Astrocyte (in vitro differentiated cells and primary cell): ENCODE data around the gene PARD3B. TPM values are rescaled to one million over a fixed set of nuclear protein-coding genes. Genes with fewer than 3 reads are reported as not detected.

ENCODE experiments used
- DNase-seq: peaks from one replicate; pipeline ENCODE4 v3.0.0-alpha.2; 2010; ENCODE audit warnings: low read depth
- FAIRE-seq: peaks from 2 replicates; lab custom pipeline; 2011; peaks lifted over from hg19 to GRCh38; lab: Jason Lieb, UNC
- H2AFZ ChIP-seq: 2 replicates; pipeline ENCODE4 v1.6.0; 2012; ENCODE audit warnings: low read depth, low read length, inconsistent platforms
- H3K27ac ChIP-seq: 2 replicates; pipeline ENCODE4 v1.5.1; 2011; ENCODE audit warnings: low read depth, low read length, inconsistent platforms
- H3K27me3 ChIP-seq: 2 replicates; pipeline ENCODE4 v1.6.0; 2011; ENCODE audit warnings: low read length, inconsistent platforms; ENCODE audit not compliant: insufficient read depth
- H3K36me3 ChIP-seq: 2 replicates; pipeline ENCODE4 v1.5.1; 2011; ENCODE audit warnings: low read length, inconsistent platforms; ENCODE audit not compliant: insufficient read depth
- H3K4me1 ChIP-seq: 2 replicates; pipeline ENCODE4 v1.5.1; 2011; ENCODE audit warnings: low read length, inconsistent platforms; ENCODE audit not compliant: insufficient read depth
- H3K4me2 ChIP-seq: 2 replicates; pipeline ENCODE4 v1.6.0; 2012; ENCODE audit warnings: low read length, inconsistent platforms
- H3K4me3 ChIP-seq: 2 replicates; pipeline ENCODE4 v1.5.1; 2011; ENCODE audit warnings: low read depth, mild to moderate bottlenecking, low read length, inconsistent platforms; ENCODE audit not compliant: insufficient read depth
- H3K79me2 ChIP-seq: 2 replicates; pipeline ENCODE4 v1.6.0; 2012; ENCODE audit warnings: mild to moderate bottlenecking, low read length, inconsistent platforms; ENCODE audit not compliant: insufficient read depth
- H3K9ac ChIP-seq: 2 replicates; pipeline ENCODE4 v1.6.0; 2012; ENCODE audit warnings: mild to moderate bottlenecking, low read length, inconsistent platforms
- H3K9me3 ChIP-seq: 2 replicates; pipeline ENCODE4 v1.5.1; 2012; ENCODE audit warnings: low read depth, mild to moderate bottlenecking, low read length, inconsistent platforms; ENCODE audit not compliant: insufficient read depth
- H4K20me1 ChIP-seq: 2 replicates; pipeline ENCODE4 v1.6.0; 2012; ENCODE audit warnings: low read length, inconsistent platforms; ENCODE audit not compliant: insufficient read depth
- H3K27ac Mint-ChIP-seq: one replicate; pipeline ENCODE4 v1.8.0; 2021; ENCODE audit warnings: mild to moderate bottlenecking, mixed read lengths; ENCODE audit not compliant: unreplicated experiment
- H3K27me3 Mint-ChIP-seq: one replicate; pipeline ENCODE4 v1.8.0; 2021; ENCODE audit warnings: low read depth, mixed read lengths; ENCODE audit not compliant: unreplicated experiment
- H3K36me3 Mint-ChIP-seq: one replicate; pipeline ENCODE4 v1.8.0; 2021; ENCODE audit warnings: low read depth, mixed read lengths; ENCODE audit not compliant: unreplicated experiment
- H3K4me1 Mint-ChIP-seq: one replicate; pipeline ENCODE4 v1.8.0; 2021; ENCODE audit warnings: low read depth, mixed read lengths; ENCODE audit not compliant: unreplicated experiment
- H3K4me3 Mint-ChIP-seq: one replicate; pipeline ENCODE4 v1.8.0; 2021; ENCODE audit warnings: mild to moderate bottlenecking, moderate library complexity, mixed read lengths; ENCODE audit not compliant: unreplicated experiment
- H3K9me3 Mint-ChIP-seq: one replicate; pipeline ENCODE4 v1.8.0; 2021; ENCODE audit warnings: mild to moderate bottlenecking, mixed read lengths; ENCODE audit not compliant: unreplicated experiment
- EZH2 ChIP-seq: IDR thresholded peaks from 2 replicates; pipeline ENCODE4 v1.6.1; 2012; ENCODE audit warnings: mild to moderate bottlenecking, low read length, inconsistent platforms; ENCODE audit not compliant: insufficient read depth
- total RNA-seq: library from RNA; stranded (reverse); gene quantifications from 2 replicates; pipeline ENCODE4 v1.2.1, GENCODE V29; 2021
- TF ChIP-seq, protein P1 (sequence below): IDR thresholded peaks from 2 replicates; pipeline ENCODE4 v1.5.1; 2011; ENCODE audit warnings: low read depth, mild to moderate bottlenecking, inconsistent platforms, low read length, moderate library complexity; ENCODE audit not compliant: insufficient read depth

Gene PARD3B
- total RNA-seq, 1 donor from 2014 or later = 6.5 TPM

DNA sequence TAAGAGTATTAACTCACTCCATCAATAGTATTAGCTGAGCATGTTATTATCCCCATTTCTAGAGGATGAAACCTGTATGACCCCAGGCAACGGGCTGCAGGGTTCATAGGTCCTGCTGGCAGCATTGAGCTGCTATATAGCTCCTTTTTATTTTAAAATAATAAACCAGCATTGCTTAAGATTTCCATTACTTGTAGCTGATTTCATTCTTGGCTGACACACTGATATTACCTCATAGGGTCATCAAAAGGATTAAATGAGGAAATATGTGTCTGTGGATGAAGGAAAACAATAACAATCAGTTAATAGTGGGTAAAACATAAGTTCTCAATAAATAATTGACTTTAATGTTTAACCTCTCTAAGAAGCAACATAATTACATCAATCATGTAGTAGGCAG, 1088.7 kb downstream of the PARD3B start:
- H3K4me2 ChIP-seq = no peak overlapping the region
- H3K79me2 ChIP-seq = no peaks in the 10 kb centered on the region
- H3K36me3 ChIP-seq = no peaks in the 10 kb centered on the region
- H3K27me3 ChIP-seq = no peaks in the 10 kb centered on the region
- H3K4me3 Mint-ChIP-seq = no peak overlapping the region
- no peaks in the 10 kb centered on the region for H3K9me3 ChIP-seq
- no peaks in the 10 kb centered on the region for H3K27me3 Mint-ChIP-seq
- no peak overlapping the region for H3K9ac ChIP-seq
- H3K9me3 Mint-ChIP-seq = peaks cover 2% of the 10 kb centered on the region
- H3K36me3 Mint-ChIP-seq = peaks cover 2% of the 10 kb centered on the region
- H3K4me3 ChIP-seq = no peak overlapping the region
- no peak for FAIRE-seq
- H3K27ac ChIP-seq = no peak overlapping the region
- no peaks in the 10 kb centered on the region for H3K4me1 ChIP-seq
- DNase-seq = no peak
- H4K20me1 ChIP-seq = no peaks in the 10 kb centered on the region
- no peak overlapping the region for H3K27ac Mint-ChIP-seq
- TF ChIP-seq, protein P1, sequence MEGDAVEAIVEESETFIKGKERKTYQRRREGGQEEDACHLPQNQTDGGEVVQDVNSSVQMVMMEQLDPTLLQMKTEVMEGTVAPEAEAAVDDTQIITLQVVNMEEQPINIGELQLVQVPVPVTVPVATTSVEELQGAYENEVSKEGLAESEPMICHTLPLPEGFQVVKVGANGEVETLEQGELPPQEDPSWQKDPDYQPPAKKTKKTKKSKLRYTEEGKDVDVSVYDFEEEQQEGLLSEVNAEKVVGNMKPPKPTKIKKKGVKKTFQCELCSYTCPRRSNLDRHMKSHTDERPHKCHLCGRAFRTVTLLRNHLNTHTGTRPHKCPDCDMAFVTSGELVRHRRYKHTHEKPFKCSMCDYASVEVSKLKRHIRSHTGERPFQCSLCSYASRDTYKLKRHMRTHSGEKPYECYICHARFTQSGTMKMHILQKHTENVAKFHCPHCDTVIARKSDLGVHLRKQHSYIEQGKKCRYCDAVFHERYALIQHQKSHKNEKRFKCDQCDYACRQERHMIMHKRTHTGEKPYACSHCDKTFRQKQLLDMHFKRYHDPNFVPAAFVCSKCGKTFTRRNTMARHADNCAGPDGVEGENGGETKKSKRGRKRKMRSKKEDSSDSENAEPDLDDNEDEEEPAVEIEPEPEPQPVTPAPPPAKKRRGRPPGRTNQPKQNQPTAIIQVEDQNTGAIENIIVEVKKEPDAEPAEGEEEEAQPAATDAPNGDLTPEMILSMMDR = no peak
- no peak for TF ChIP-seq EZH2
- no peaks in the 10 kb centered on the region for H3K4me1 Mint-ChIP-seq
- no peak overlapping the region for H2AFZ ChIP-seq

DNA sequence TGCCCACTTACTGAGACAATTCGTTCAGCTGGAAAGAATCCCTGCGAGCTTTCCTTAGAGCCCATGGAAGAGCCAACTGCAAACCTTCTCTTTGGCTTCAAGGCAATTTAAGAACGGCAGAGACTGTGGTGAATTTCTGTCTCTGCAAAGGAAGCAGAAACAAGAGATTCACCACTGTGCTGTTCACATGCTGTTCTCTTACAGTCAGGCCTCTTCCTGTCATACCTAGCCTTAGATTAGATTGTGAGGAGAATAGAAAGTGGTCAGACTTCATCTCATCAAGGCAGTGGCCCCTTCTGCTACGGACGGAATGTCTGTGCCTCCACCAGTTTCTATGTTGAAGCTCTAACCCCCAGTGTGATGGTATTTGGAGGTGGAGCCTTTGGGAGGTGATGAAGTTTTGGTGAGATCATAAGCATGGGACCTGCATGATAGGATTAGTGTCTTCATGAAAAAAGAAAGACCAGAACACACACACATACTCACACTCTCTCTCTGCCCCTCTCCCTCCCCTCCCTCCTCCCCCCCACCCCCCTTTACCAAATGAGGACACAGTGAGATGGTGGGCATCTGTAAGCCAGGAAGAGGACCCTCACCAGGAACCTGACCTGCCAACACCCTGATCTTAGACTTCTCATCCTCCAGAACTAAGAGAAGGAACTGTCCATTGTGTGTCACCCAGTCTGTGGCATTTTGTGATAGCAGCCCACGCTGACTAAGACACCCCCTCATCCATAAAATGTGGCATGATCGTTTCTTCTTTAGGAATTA, 1091.5 kb downstream of the PARD3B start:
- DNase-seq (no peak), FAIRE-seq (no peak)
- H3K9me3 Mint-ChIP-seq = peaks cover 3% of the 10 kb centered on the region
- no peaks in the 10 kb centered on the region for H3K4me1 Mint-ChIP-seq
- Histone ChIP-seq H3K9me3 (no peaks in the 10 kb centered on the region), H4K20me1 (no peaks in the 10 kb centered on the region), H3K36me3 (no peaks in the 10 kb centered on the region), H3K4me3 (no peak overlapping the region), H3K27ac (no peak overlapping the region), H3K79me2 (no peaks in the 10 kb centered on the region), H3K4me2 (no peak overlapping the region), H2AFZ (no peak overlapping the region), H3K27me3 (no peaks in the 10 kb centered on the region), H3K4me1 (no peaks in the 10 kb centered on the region), H3K9ac (no peak overlapping the region)
- no peak for TF ChIP-seq EZH2
- TF ChIP-seq, protein P1 = no peak
- no peak overlapping the region for H3K4me3 Mint-ChIP-seq
- H3K36me3 Mint-ChIP-seq = peaks cover 2% of the 10 kb centered on the region
- no peaks in the 10 kb centered on the region for H3K27me3 Mint-ChIP-seq
- H3K27ac Mint-ChIP-seq = no peak overlapping the region

DNA sequence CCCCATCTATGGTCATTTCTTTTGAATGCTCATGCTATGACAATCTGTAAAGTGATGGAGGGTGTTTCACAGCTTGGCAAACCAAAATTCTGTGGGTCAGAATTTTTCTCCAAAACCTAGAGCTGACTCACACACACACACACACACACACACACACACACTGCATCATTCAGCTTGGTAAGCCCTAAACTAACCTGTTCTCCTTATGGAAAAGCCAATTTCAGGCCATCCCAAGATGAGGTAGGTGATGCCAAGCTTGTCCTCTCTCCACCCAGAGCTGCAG, 1092.0 kb downstream of the PARD3B start:
- TF ChIP-seq EZH2 = no peak
- TF ChIP-seq, protein P1 = no peak
- H3K9me3 Mint-ChIP-seq = peaks cover 3% of the 10 kb centered on the region

More for the DNA sequence above, 1092.0 kb downstream of the PARD3B start:
- no peaks in the 10 kb centered on the region for H3K79me2 ChIP-seq
- no peak overlapping the region for H3K4me2 ChIP-seq
- H3K36me3 ChIP-seq = no peaks in the 10 kb centered on the region
- H3K27ac ChIP-seq = no peak overlapping the region
- Mint-ChIP-seq H3K27me3 (no peaks in the 10 kb centered on the region), H3K27ac (no peak overlapping the region), H3K4me3 (no peak overlapping the region), H3K36me3 (peaks cover 2% of the 10 kb centered on the region), H3K4me1 (no peaks in the 10 kb centered on the region)
- H3K27me3 ChIP-seq = no peaks in the 10 kb centered on the region
- no peaks in the 10 kb centered on the region for H3K9me3 ChIP-seq
- no peak overlapping the region for H3K9ac ChIP-seq
- H3K4me1 ChIP-seq = no peaks in the 10 kb centered on the region
- H4K20me1 ChIP-seq = no peaks in the 10 kb centered on the region
- H3K4me3 ChIP-seq = no peak overlapping the region
- FAIRE-seq (no peak), DNase-seq (no peak)
- H2AFZ ChIP-seq = no peak overlapping the region
